Lung (tissue), 12 donors: ENCODE data around the gene SPSB3. TPM values are rescaled to one million over a fixed set of nuclear protein-coding genes. Genes with fewer than 3 reads are reported as not detected.

Experiments used
- ATAC-seq: fragments of 200-7000 bp; cut with Tn5 transposase; one replicate; pipeline ENCODE4 v1.9.1; 2020; ENCODE audit warnings: moderate number of reproducible peaks; ENCODE audit not compliant: insufficient read depth, low FRiP score
- DNase-seq, 3 donors: peaks; one replicate each; pipeline ENCODE4 v3.0.0-alpha.2; 2013 to 2017
- H3K27ac ChIP-seq, 2 donors: one replicate each; pipeline ENCODE4 v1.5.1; 2013; ENCODE audit warnings: mild to moderate bottlenecking in 2 of 2, moderate library complexity in 2 of 2, control low read depth in 1 of 2, inconsistent platforms in 1 of 2, low read depth in 1 of 2, low read length in 1 of 2
- H3K27me3 ChIP-seq, 3 donors: one replicate each; pipeline ENCODE4 v1.5.1; 2013; ENCODE audit warnings: low read length in 2 of 3; ENCODE audit not compliant: control insufficient read depth in 3 of 3, insufficient read depth in 3 of 3
- H3K36me3 ChIP-seq, 4 donors: one replicate each; pipeline ENCODE4 v1.5.1; 2013; ENCODE audit warnings: low read length in 4 of 4, mild to moderate bottlenecking in 1 of 4, moderate library complexity in 1 of 4; ENCODE audit not compliant: control insufficient read depth in 4 of 4, insufficient read depth in 4 of 4
- H3K4me1 ChIP-seq, 5 donors: one replicate each; pipeline ENCODE4 v1.5.1; 2013; ENCODE audit warnings: low read length in 5 of 5, mild to moderate bottlenecking in 2 of 5, moderate library complexity in 1 of 5; ENCODE audit not compliant: control insufficient read depth in 5 of 5, insufficient read depth in 5 of 5
- H3K4me3 ChIP-seq: one replicate; pipeline ENCODE4 v1.5.1; 2013; ENCODE audit warnings: mild to moderate bottlenecking, control low read depth, moderate library complexity
- H3K9ac ChIP-seq, 2 donors: one replicate each; pipeline ENCODE4 v1.5.1; 2013; ENCODE audit warnings: low read length in 2 of 2, control low read depth in 1 of 2; ENCODE audit not compliant: insufficient read depth in 1 of 2
- H3K9me3 ChIP-seq, 4 donors: one replicate each; pipeline ENCODE4 v1.5.1; 2013; ENCODE audit warnings: low read length in 3 of 4, mild to moderate bottlenecking in 1 of 4, moderate library complexity in 1 of 4; ENCODE audit not compliant: control insufficient read depth in 4 of 4, insufficient read depth in 3 of 4
- CTCF ChIP-seq: IDR thresholded peaks from 2 replicates; pipeline ENCODE4 v1.5.1; 2012; ENCODE audit warnings: mild to moderate bottlenecking; ENCODE audit errors: control extremely low read depth, extremely low read depth
- WGBS, 2 donors: extraction: QIAGEN DNeasy Blood & Tissue Kit; methylation state at CpG; one replicate each; pipeline ENCODE4 v1.1.7; 2013; 5-methylcytosine and 5-hydroxymethylcytosine counted together
- polyA plus RNA-seq, 2 donors: library from polyadenylated mRNA; stranded (reverse); fragments of 200-250 nt; gene quantifications; one replicate each; pipeline ENCODE4 v1.2.1, GENCODE V29; 2013
- total RNA-seq, 2 donors: library from RNA; depleted of rRNA in 1 of 2; stranded (reverse); fragments of >200 nt in 1 of 2; gene quantifications; one replicate each; pipeline ENCODE4 v1.2.1, GENCODE V29; 2014 to 2021
- donor health status: control.
- donor health status: control.
- donor health status: Bipolar disorder and iron deficiency.
- donor health status: healthy.
- donor health status: DM: yes; HTN: yes; CAD: no.

SPSB3 gene
- total and polyA plus RNA-seq, 4 donors: 39.8 to 76.1 (median 50.9) TPM

GRCh38 chr16:1790611-1791255 lies 8.4 kb upstream of the SPSB3 start:
- peaks cover 0 to 61% (median 0%) of the 10 kb centered on the region in 4 donors for H3K36me3 ChIP-seq
- 93 to 95% methylated on average over 38 to 44 of the region's 44 CpGs for WGBS, 2 donors
- DNase-seq: peak in 1 of 3 donors; percentile 9

GRCh38 chr16:1790261-1790610 lies 7.9 kb upstream of the SPSB3 start:
- H3K27me3 ChIP-seq: no peaks in the 10 kb centered on the region
- TF ChIP-seq CTCF: no peak
- H3K36me3 ChIP-seq: peaks cover 0 to 62% (median 0%) of the 10 kb centered on the region in 4 donors
- WGBS, 2 donors: 94 to 97% methylated on average over 15 of the region's 15 CpGs
- H3K4me3 ChIP-seq: no peak overlapping the region
- ATAC-seq (no peak), DNase-seq (no peak)
- no peak overlapping the region for H3K27ac ChIP-seq
- H3K9ac ChIP-seq: no peak overlapping the region
- peaks cover 0 to 9% (median 0%) of the 10 kb centered on the region in 5 donors for H3K4me1 ChIP-seq
- peaks cover 0 to 3% (median 0%) of the 10 kb centered on the region in 4 donors for H3K9me3 ChIP-seq

More at GRCh38 chr16:1790611-1791255, 8.4 kb upstream of the SPSB3 start:
- no peak overlapping the region for H3K4me3 ChIP-seq
- no peak for TF ChIP-seq CTCF
- no peaks in the 10 kb centered on the region for H3K27me3 ChIP-seq
- ATAC-seq: no peak
- peaks cover 0 to 3% (median 0%) of the 10 kb centered on the region in 4 donors for H3K9me3 ChIP-seq
- H3K27ac ChIP-seq: no peak overlapping the region
- peaks cover 0 to 12% (median 0%) of the 10 kb centered on the region in 5 donors for H3K4me1 ChIP-seq
- no peak overlapping the region for H3K9ac ChIP-seq

- TF ChIP-seq CTCF: no peak
- no peak overlapping the region for H3K27ac ChIP-seq
- H3K27me3 ChIP-seq: no peaks in the 10 kb centered on the region
- peaks cover 0 to 62% (median 0%) of the 10 kb centered on the region in 4 donors for H3K36me3 ChIP-seq
- WGBS, 2 donors: 90 to 91% methylated on average over 16 to 25 of the region's 25 CpGs
- H3K4me1 ChIP-seq: peaks cover 0 to 3% (median 0%) of the 10 kb centered on the region in 5 donors
- ATAC-seq: no peak
- H3K4me3 ChIP-seq: no peak overlapping the region
- peaks cover 0 to 3% (median 0%) of the 10 kb centered on the region in 4 donors for H3K9me3 ChIP-seq
- no peak for DNase-seq
- no peak overlapping the region for H3K9ac ChIP-seq
Observed at GRCh38 chr16:1789643-1790045, 7.3 kb upstream of the SPSB3 start.
